Activated B cell treated with CpG ODN at 0.5 μM for 24 hours (primary cell): ENCODE results near the gene PTGES2. TPM values are rescaled to one million over a fixed set of nuclear protein-coding genes. Genes with fewer than 3 reads are reported as not detected.

Experiments
- ATAC-seq: fragments of 200-7000 bp; cut with Tn5 transposase; one replicate; pipeline ENCODE4 v1.10.0; 2021; ENCODE audit warnings: low read depth, mild to moderate bottlenecking, moderate library complexity
- CTCF ChIA-PET: fragments of 350-600 bp; sonication (Branson Sonifier 250); formaldehyde crosslinking; loops from one replicate; lab custom pipeline; 2021; ENCODE audit warnings: antibody characterized with exemption; lab: Charles Lee
- POLR2A ChIA-PET: fragments of 350-600 bp; sonication (Branson Sonifier 250); formaldehyde crosslinking; loops from one replicate; lab custom pipeline; 2021; ENCODE audit warnings: antibody characterized with exemption; lab: Charles Lee
- DNase-seq: peaks from one replicate; pipeline ENCODE4 v3.0.0; 2022
- H3K27ac Mint-ChIP-seq: one replicate; pipeline ENCODE4 v1.8.0; 2020; ENCODE audit warnings: mixed read lengths
- H3K27me3 Mint-ChIP-seq: one replicate; pipeline ENCODE4 v1.8.0; 2021; ENCODE audit warnings: mixed read lengths
- H3K36me3 Mint-ChIP-seq: one replicate; pipeline ENCODE4 v1.8.0; 2021; ENCODE audit warnings: low read depth, mixed read lengths
- H3K4me1 Mint-ChIP-seq: one replicate; pipeline ENCODE4 v1.8.0; 2021; ENCODE audit warnings: mixed read lengths
- H3K4me3 Mint-ChIP-seq: one replicate; pipeline ENCODE4 v1.8.0; 2020; ENCODE audit warnings: mild to moderate bottlenecking, mixed read lengths
- H3K9me3 Mint-ChIP-seq: one replicate; pipeline ENCODE4 v1.8.0; 2020; ENCODE audit warnings: mixed read lengths
- CTCF ChIP-seq: fragments of 200-600 bp; IDR thresholded peaks from one replicate; pipeline ENCODE4 v1.8.0; 2022; ENCODE audit warnings: antibody characterized with exemption, mild to moderate bottlenecking
- intact Hi-C: fragments of 100-400 bp; cut with micrococcal nuclease; formaldehyde crosslinking; loops from one replicate; pipeline ENCODE4 v1.15.1; 2024
- total RNA-seq: library from RNA; stranded (reverse); gene quantifications from 2 replicates; pipeline ENCODE4 v1.2.3, GENCODE V29; 2022

Gene PTGES2
- total RNA-seq, 1 donor from 2014 or later: 89.2 TPM

GRCh38 chr9:128117613-128118471 lies 9.7 kb downstream of the PTGES2 start:
- peak overlapping the region; percentile 56 for H3K27ac Mint-ChIP-seq
- no peak overlapping the region for H3K4me3 Mint-ChIP-seq
- intact Hi-C loops: loop anchor here (1.0 to 5.0 kb wide), 6 partner anchors 24 to 175 kb away; partner anchors contain the start of genes EEIG1 and NAIF1

GRCh38 chr9:128116104-128117083 lies 11.1 kb downstream of the PTGES2 start:
- POLR2A ChIA-PET: interaction anchor here (0.5 to 3.4 kb wide), 20 partner anchors 9 to 345 kb away, joined by 3 to 16 read pairs (median 5); partner anchors contain the start of genes BBLN, EEIG1, GOLGA2 and NAIF1
- intact Hi-C loops: loop anchor here (1.0 to 5.0 kb wide), 6 partner anchors 22 to 173 kb away; partner anchors contain the start of genes EEIG1 and NAIF1
- CTCF ChIA-PET: interaction anchor here (1.0 to 4.3 kb wide), 6 partner anchors 23 to 174 kb away, joined by 5 to 39 read pairs (median 8); no protein-coding TSS in a partner anchor
- TF ChIP-seq CTCF: no peak
- peaks cover 31% of the 10 kb centered on the region for H3K36me3 Mint-ChIP-seq
- no peak for ATAC-seq
- no peaks in the 10 kb centered on the region for H3K27me3 Mint-ChIP-seq
- DNase-seq: no peak
- H3K4me3 Mint-ChIP-seq: peak overlapping the region; percentile 71
- H3K9me3 Mint-ChIP-seq: no peaks in the 10 kb centered on the region
- H3K4me1 Mint-ChIP-seq: peaks cover 42% of the 10 kb centered on the region
- H3K27ac Mint-ChIP-seq: peak overlapping the region; percentile 92

More at GRCh38 chr9:128117613-128118471, 9.7 kb downstream of the PTGES2 start:
- POLR2A ChIA-PET: interaction anchor here (0.5 to 3.4 kb wide), 3 partner anchors 11 to 566 kb away, joined by 4 to 16 read pairs (median 5); partner anchors contain the start of gene NAIF1
- peaks cover 38% of the 10 kb centered on the region for H3K36me3 Mint-ChIP-seq
- DNase-seq (peak; percentile 98), ATAC-seq (peak; percentile 48)
- H3K4me1 Mint-ChIP-seq: peaks cover 42% of the 10 kb centered on the region
- H3K9me3 Mint-ChIP-seq: no peaks in the 10 kb centered on the region
- no peaks in the 10 kb centered on the region for H3K27me3 Mint-ChIP-seq
- peak; percentile 99 for TF ChIP-seq CTCF
- CTCF ChIA-PET: interaction anchor here (0.6 to 4.3 kb wide), 17 partner anchors 10 to 175 kb away, joined by 3 to 39 read pairs (median 4); partner anchors contain the start of genes NAIF1 and PTGES2

GRCh38 chr9:128115187-128116103 lies 12.1 kb downstream of the PTGES2 start:
- ChIA-PET POLR2A (interaction anchor here (0.5 to 3.4 kb wide), 22 partner anchors 10 to 344 kb away, joined by 3 to 16 read pairs (median 5); partner anchors contain the start of genes BBLN, EEIG1, GOLGA2 and NAIF1), CTCF (interaction anchor here (0.5 to 4.3 kb wide), 7 partner anchors 22 to 431 kb away, joined by 3 to 39 read pairs (median 7); no protein-coding TSS in a partner anchor)
- intact Hi-C loops: loop anchor here (1.0 to 5.0 kb wide), 4 partner anchors 13 to 133 kb away; partner anchors contain the start of gene EEIG1
- H3K4me1 Mint-ChIP-seq: peaks cover 42% of the 10 kb centered on the region
- DNase-seq (peak; percentile 60), ATAC-seq (peak; percentile 93)
- no peaks in the 10 kb centered on the region for H3K9me3 Mint-ChIP-seq
- no peaks in the 10 kb centered on the region for H3K27me3 Mint-ChIP-seq
- no peak for TF ChIP-seq CTCF
- peaks cover 29% of the 10 kb centered on the region for H3K36me3 Mint-ChIP-seq
- H3K4me3 Mint-ChIP-seq: peak overlapping the region; percentile 71
- peak overlapping the region; percentile 92 for H3K27ac Mint-ChIP-seq
